ENCODE measurements around the gene RPS23. TPM values are rescaled to one million over a fixed set of nuclear protein-coding genes. Genes with fewer than 3 reads are reported as not detected.

The RPS23 gene
- total and polyA plus RNA-seq, 2 experiments from 2014 or later = 2,261 to 3,526 TPM

DNA sequence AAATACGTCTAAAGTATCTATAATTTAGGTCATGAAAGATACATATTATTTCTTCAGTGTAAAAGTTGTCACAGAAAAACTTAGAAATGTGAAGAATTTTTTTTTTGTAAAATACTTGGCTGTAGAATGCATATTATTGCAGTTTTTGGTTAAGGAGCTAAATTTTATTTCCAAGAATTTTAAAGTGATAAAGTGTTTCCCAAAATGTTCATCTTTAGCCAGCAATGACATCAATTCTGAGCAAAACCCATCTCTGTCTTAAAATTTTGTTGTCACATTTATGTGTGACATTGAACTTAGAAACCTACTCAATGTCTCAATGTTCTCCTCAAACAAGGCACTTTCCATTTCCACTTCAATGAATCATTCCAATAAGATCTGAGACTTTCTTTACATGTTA lies 47.8 kb upstream of the RPS23 start:
- Histone ChIP-seq H4K20me1 (replicated peaks; ENCODE audit: insufficient read depth) (no peaks in the 10 kb centered on the region), H3K4me3 (no peak overlapping the region), H2AFZ (peak overlapping the region; percentile 12; the same call in 1 of the 2 replicates), H3K4me2 (no peak overlapping the region), H3K36me3 (ENCODE audit: insufficient read depth) (no peaks in the 10 kb centered on the region), H3K79me2 (replicated peaks; ENCODE audit: insufficient read depth) (no peaks in the 10 kb centered on the region), H3F3A (replicated peaks; ENCODE audit: low read depth) (no peaks in the 10 kb centered on the region), H3K4me1 (ENCODE audit: insufficient read depth) (no peaks in the 10 kb centered on the region), H3K27me3 (ENCODE audit: insufficient read depth) (no peaks in the 10 kb centered on the region), H3K27ac (ENCODE audit: low read depth) (no peak overlapping the region), H3K9me2 (ENCODE audit: insufficient read depth) (0 out of 2 replicates have a peak, but pooled peaks cover 4% of the 10 kb centered on the region)
- Mint-ChIP-seq H3K27ac (no peak overlapping the region), H3K9me3 (peaks cover 15% of the 10 kb centered on the region), H3K4me1 (no peaks in the 10 kb centered on the region), H3K4me3 (no peak overlapping the region), H3K36me3 (ENCODE audit: low read depth) (peaks cover 13% of the 10 kb centered on the region; the same call in 2 of the 3 replicates), H3K27me3 (ENCODE audit: insufficient read depth, low read depth, poor library complexity) (peaks cover 5% of the 10 kb centered on the region)
- no peak for DNase-seq (ENCODE audit: low spot score)
- TF ChIP-seq, protein P1, sequence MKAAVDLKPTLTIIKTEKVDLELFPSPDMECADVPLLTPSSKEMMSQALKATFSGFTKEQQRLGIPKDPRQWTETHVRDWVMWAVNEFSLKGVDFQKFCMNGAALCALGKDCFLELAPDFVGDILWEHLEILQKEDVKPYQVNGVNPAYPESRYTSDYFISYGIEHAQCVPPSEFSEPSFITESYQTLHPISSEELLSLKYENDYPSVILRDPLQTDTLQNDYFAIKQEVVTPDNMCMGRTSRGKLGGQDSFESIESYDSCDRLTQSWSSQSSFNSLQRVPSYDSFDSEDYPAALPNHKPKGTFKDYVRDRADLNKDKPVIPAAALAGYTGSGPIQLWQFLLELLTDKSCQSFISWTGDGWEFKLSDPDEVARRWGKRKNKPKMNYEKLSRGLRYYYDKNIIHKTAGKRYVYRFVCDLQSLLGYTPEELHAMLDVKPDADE (IDR thresholded peaks at IDR 0.05) = no peak
- TF ChIP-seq EZH2 (IDR thresholded peaks at IDR 0.05; ENCODE audit: low read depth, unreplicated experiment) (no peak), POLR2AphosphoS5 (IDR thresholded peaks at IDR 0.05; ENCODE audit: low read depth) (no peak), ZNF114 (CRISPR knock-in tag; IDR thresholded peaks at IDR 0.05) (no peak), EZH2phosphoT487 (IDR thresholded peaks at IDR 0.05; ENCODE audit: unreplicated experiment) (no peak), NANOG (IDR thresholded peaks at IDR 0.05; ENCODE audit: borderline replicate concordance) (no peak), ZNF331 (CRISPR knock-in tag; IDR thresholded peaks at IDR 0.05; ENCODE audit: low read depth) (no peak), CREB1 (CRISPR knock-in tag; IDR thresholded peaks at IDR 0.05; ENCODE audit: low read depth) (no peak), REST (IDR thresholded peaks at IDR 0.05; ENCODE audit: unreplicated experiment) (no peak), JUNB (IDR thresholded peaks at IDR 0.05; ENCODE audit: unreplicated experiment) (no peak), STAT1 (IDR thresholded peaks at IDR 0.05; ENCODE audit: unreplicated experiment) (no peak)
- TF ChIP-seq, protein P2, sequence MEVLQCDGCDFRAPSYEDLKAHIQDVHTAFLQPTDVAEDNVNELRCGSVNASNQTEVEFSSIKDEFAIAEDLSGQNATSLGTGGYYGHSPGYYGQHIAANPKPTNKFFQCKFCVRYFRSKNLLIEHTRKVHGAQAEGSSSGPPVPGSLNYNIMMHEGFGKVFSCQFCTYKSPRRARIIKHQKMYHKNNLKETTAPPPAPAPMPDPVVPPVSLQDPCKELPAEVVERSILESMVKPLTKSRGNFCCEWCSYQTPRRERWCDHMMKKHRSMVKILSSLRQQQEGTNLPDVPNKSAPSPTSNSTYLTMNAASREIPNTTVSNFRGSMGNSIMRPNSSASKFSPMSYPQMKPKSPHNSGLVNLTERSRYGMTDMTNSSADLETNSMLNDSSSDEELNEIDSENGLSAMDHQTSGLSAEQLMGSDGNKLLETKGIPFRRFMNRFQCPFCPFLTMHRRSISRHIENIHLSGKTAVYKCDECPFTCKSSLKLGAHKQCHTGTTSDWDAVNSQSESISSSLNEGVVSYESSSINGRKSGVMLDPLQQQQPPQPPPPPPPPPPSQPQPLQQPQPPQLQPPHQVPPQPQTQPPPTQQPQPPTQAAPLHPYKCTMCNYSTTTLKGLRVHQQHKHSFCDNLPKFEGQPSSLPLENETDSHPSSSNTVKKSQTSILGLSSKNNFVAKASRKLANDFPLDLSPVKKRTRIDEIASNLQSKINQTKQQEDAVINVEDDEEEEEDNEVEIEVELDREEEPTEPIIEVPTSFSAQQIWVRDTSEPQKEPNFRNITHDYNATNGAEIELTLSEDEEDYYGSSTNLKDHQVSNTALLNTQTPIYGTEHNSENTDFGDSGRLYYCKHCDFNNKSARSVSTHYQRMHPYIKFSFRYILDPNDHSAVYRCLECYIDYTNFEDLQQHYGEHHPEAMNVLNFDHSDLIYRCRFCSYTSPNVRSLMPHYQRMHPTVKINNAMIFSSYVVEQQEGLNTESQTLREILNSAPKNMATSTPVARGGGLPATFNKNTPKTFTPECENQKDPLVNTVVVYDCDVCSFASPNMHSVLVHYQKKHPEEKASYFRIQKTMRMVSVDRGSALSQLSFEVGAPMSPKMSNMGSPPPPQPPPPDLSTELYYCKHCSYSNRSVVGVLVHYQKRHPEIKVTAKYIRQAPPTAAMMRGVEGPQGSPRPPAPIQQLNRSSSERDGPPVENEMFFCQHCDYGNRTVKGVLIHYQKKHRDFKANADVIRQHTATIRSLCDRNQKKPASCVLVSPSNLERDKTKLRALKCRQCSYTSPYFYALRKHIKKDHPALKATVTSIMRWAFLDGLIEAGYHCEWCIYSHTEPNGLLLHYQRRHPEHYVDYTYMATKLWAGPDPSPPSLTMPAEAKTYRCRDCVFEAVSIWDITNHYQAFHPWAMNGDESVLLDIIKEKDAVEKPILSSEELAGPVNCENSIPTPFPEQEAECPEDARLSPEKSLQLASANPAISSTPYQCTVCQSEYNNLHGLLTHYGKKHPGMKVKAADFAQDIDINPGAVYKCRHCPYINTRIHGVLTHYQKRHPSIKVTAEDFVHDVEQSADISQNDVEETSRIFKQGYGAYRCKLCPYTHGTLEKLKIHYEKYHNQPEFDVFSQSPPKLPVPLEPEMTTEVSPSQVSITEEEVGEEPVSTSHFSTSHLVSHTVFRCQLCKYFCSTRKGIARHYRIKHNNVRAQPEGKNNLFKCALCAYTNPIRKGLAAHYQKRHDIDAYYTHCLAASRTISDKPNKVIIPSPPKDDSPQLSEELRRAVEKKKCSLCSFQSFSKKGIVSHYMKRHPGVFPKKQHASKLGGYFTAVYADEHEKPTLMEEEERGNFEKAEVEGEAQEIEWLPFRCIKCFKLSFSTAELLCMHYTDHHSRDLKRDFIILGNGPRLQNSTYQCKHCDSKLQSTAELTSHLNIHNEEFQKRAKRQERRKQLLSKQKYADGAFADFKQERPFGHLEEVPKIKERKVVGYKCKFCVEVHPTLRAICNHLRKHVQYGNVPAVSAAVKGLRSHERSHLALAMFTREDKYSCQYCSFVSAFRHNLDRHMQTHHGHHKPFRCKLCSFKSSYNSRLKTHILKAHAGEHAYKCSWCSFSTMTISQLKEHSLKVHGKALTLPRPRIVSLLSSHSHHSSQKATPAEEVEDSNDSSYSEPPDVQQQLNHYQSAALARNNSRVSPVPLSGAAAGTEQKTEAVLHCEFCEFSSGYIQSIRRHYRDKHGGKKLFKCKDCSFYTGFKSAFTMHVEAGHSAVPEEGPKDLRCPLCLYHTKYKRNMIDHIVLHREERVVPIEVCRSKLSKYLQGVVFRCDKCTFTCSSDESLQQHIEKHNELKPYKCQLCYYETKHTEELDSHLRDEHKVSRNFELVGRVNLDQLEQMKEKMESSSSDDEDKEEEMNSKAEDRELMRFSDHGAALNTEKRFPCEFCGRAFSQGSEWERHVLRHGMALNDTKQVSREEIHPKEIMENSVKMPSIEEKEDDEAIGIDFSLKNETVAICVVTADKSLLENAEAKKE (CRISPR knock-in tag; IDR thresholded peaks at IDR 0.05) = no peak
- TF ChIP-seq, protein P3, sequence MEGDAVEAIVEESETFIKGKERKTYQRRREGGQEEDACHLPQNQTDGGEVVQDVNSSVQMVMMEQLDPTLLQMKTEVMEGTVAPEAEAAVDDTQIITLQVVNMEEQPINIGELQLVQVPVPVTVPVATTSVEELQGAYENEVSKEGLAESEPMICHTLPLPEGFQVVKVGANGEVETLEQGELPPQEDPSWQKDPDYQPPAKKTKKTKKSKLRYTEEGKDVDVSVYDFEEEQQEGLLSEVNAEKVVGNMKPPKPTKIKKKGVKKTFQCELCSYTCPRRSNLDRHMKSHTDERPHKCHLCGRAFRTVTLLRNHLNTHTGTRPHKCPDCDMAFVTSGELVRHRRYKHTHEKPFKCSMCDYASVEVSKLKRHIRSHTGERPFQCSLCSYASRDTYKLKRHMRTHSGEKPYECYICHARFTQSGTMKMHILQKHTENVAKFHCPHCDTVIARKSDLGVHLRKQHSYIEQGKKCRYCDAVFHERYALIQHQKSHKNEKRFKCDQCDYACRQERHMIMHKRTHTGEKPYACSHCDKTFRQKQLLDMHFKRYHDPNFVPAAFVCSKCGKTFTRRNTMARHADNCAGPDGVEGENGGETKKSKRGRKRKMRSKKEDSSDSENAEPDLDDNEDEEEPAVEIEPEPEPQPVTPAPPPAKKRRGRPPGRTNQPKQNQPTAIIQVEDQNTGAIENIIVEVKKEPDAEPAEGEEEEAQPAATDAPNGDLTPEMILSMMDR (conservative IDR thresholded peaks at IDR 0.05; ENCODE audit: low read depth in 2 of 2) = no peak
- no peak for ATAC-seq

Measured in GM23338 (cell line).